NCI-H2107 (cell line): ENCODE measurements around the gene ITM2B.

Experiments
- DNase-seq: peaks from one replicate; lab custom pipeline; 2025; lab: John Stamatoyannopoulos, UW

ITM2B gene

GRCh38 chr13:48315969-48316650 is 83.1 kb downstream of the ITM2B start:
- DNase-seq: no peak

GRCh38 chr13:48316826-48317510 is 84.0 kb downstream of the ITM2B start:
- DNase-seq: no peak

DNA sequence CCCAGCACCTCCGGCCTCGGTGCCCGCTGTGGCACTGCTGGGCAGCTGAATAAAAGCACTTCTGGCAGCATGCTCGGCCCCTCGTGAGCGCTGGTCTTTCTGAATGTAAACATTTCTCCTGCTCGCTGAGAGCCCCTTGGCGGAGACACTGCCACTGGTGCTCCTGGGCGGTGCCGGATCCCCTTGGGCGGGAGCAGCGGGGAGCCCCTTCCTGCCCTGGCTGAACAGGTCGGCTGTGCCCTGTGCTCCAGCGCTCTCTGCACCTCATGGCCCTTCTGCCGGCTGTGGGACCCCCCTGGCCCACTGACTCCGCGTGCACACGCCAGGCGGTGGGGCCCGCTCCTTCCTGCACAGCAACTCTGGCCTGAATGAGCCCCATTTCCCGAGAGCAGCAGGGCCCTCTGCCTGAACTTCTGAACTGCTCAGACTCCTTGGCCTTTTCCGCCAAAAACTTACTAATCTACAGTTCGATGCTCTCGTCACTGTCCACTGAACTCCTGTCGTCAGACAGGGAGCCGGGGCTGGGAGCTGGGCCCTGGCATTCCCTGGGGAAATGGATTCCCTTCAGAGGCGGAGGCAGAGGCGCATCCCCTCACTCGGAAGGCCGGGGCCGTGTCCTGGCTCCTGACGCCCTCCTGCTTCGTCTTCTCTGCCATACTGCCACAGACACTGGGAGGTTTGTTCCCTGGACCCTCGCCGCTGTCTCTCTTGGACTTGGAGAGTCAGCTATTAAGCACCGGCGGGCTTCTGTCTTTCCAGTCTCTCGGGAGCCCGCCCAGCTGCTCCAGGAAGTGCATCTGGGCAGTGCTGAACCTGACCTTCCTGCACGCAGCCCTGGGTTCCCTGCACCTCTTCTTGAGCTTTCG is 84.7 kb downstream of the ITM2B start:
- no peak for DNase-seq

GRCh38 chr13:48318377-48318811 is 85.4 kb downstream of the ITM2B start:
- no peak for DNase-seq

- DNase-seq: no peak
These were observed 86.0 kb downstream of the ITM2B start for GRCh38 chr13:48318821-48319511.
